Neural crest cell (in vitro differentiated cells): ENCODE data around the gene BCAT1. TPM values are rescaled to one million over a fixed set of nuclear protein-coding genes. Genes with fewer than 3 reads are reported as not detected.

Experiments
- DNase-seq: peaks from one replicate; pipeline ENCODE4 v3.0.0; 2021; ENCODE audit warnings: low read depth, mixed read lengths, low spot score
- H3K27ac Mint-ChIP-seq: one replicate; pipeline ENCODE4 v1.8.0; 2021; ENCODE audit warnings: mild to moderate bottlenecking, mixed read lengths; ENCODE audit not compliant: unreplicated experiment
- H3K27me3 Mint-ChIP-seq: 2 replicates; pipeline ENCODE4 v1.8.0; 2021; ENCODE audit warnings: low read depth, mild to moderate bottlenecking, mixed read lengths
- H3K36me3 Mint-ChIP-seq: 2 replicates; pipeline ENCODE4 v1.8.0; 2021; ENCODE audit warnings: low read depth, mild to moderate bottlenecking, mixed read lengths
- H3K4me1 Mint-ChIP-seq: 2 replicates; pipeline ENCODE4 v1.8.0; 2021; ENCODE audit warnings: mixed read lengths
- H3K4me3 Mint-ChIP-seq: one replicate; pipeline ENCODE4 v1.8.0; 2021; ENCODE audit warnings: mild to moderate bottlenecking, mixed read lengths
- H3K9me3 Mint-ChIP-seq: 2 replicates; pipeline ENCODE4 v1.8.0; 2021; ENCODE audit warnings: mixed read lengths
- CTCF ChIP-seq: fragments of 200-600 bp; sonication (generic); conservative IDR thresholded peaks from 2 replicates; pipeline ENCODE4 v1.5.0; 2021; ENCODE audit warnings: antibody characterized with exemption, mild to moderate bottlenecking
- total RNA-seq: library from RNA; stranded (reverse); gene quantifications from 2 replicates; pipeline ENCODE4 v1.2.1, GENCODE V29; 2021

Gene BCAT1
- total RNA-seq, 1 donor from 2014 or later: 199 TPM

- no peak for DNase-seq
- Mint-ChIP-seq H3K27ac (no peak overlapping the region), H3K36me3 (no peaks in the 10 kb centered on the region), H3K9me3 (no peaks in the 10 kb centered on the region), H3K27me3 (peaks cover 4% of the 10 kb centered on the region), H3K4me1 (peaks cover 11% of the 10 kb centered on the region), H3K4me3 (no peak overlapping the region)
- no peak for TF ChIP-seq CTCF
Observed at GRCh38 chr12:24907464-24907863, 41.4 kb downstream of the BCAT1 start.

GRCh38 chr12:24906141-24906540, 42.8 kb downstream of the BCAT1 start:
- Mint-ChIP-seq H3K27ac (no peak overlapping the region), H3K4me1 (peaks cover 24% of the 10 kb centered on the region), H3K4me3 (no peak overlapping the region), H3K27me3 (peaks cover 11% of the 10 kb centered on the region), H3K36me3 (no peaks in the 10 kb centered on the region), H3K9me3 (no peaks in the 10 kb centered on the region)
- DNase-seq: no peak
- no peak for TF ChIP-seq CTCF

GRCh38 chr12:24905431-24905830, 43.5 kb downstream of the BCAT1 start:
- peaks cover 13% of the 10 kb centered on the region for H3K27me3 Mint-ChIP-seq
- H3K9me3 Mint-ChIP-seq: no peaks in the 10 kb centered on the region
- no peak for DNase-seq
- peaks cover 28% of the 10 kb centered on the region for H3K4me1 Mint-ChIP-seq
- H3K27ac Mint-ChIP-seq: no peak overlapping the region
- no peak overlapping the region for H3K4me3 Mint-ChIP-seq
- no peak for TF ChIP-seq CTCF
- H3K36me3 Mint-ChIP-seq: no peaks in the 10 kb centered on the region

GRCh38 chr12:24904871-24905270, 44.0 kb downstream of the BCAT1 start:
- H3K27me3 Mint-ChIP-seq: peaks cover 13% of the 10 kb centered on the region
- H3K4me3 Mint-ChIP-seq: no peak overlapping the region
- H3K27ac Mint-ChIP-seq: no peak overlapping the region

GRCh38 chr12:24903329-24904088, 45.4 kb downstream of the BCAT1 start:
- Mint-ChIP-seq H3K4me3 (peak overlapping the region; percentile 94), H3K27ac (no peak overlapping the region), H3K9me3 (no peaks in the 10 kb centered on the region), H3K4me1 (peaks cover 31% of the 10 kb centered on the region), H3K36me3 (peaks cover 4% of the 10 kb centered on the region), H3K27me3 (peaks cover 13% of the 10 kb centered on the region)
- no peak for TF ChIP-seq CTCF
- DNase-seq: no peak

More at GRCh38 chr12:24904871-24905270, 44.0 kb downstream of the BCAT1 start:
- Mint-ChIP-seq H3K36me3 (no peaks in the 10 kb centered on the region), H3K4me1 (peaks cover 28% of the 10 kb centered on the region), H3K9me3 (no peaks in the 10 kb centered on the region)
- DNase-seq: no peak
- TF ChIP-seq CTCF: no peak
